ENCODE data around the gene SH3D19. TPM values are rescaled to one million over a fixed set of nuclear protein-coding genes. Genes with fewer than 3 reads are reported as not detected.

The SH3D19 gene
- total RNA-seq, 4 donors from 2014 or later, result 269 to 357 (median 314) TPM

DNA sequence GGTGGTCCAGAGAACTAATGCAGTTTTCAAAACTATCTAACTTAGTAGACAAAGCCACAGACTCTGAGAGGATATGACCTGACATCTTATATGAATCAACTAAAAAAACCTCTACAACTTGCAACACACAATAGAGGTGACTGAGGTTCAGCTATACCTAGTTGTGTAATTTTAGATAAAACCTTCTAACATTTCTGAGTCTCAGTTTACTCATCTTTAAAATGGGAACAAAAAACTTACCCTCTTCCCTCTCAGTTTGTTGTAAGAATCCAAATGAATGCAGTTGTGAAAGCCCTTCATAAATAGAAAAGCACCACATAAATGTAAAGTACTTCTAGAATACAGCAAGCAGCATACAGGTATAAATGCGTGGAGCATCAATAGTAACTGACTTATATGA lies 5.9 kb downstream of the SH3D19 start:
- TF ChIP-seq, protein P1, sequence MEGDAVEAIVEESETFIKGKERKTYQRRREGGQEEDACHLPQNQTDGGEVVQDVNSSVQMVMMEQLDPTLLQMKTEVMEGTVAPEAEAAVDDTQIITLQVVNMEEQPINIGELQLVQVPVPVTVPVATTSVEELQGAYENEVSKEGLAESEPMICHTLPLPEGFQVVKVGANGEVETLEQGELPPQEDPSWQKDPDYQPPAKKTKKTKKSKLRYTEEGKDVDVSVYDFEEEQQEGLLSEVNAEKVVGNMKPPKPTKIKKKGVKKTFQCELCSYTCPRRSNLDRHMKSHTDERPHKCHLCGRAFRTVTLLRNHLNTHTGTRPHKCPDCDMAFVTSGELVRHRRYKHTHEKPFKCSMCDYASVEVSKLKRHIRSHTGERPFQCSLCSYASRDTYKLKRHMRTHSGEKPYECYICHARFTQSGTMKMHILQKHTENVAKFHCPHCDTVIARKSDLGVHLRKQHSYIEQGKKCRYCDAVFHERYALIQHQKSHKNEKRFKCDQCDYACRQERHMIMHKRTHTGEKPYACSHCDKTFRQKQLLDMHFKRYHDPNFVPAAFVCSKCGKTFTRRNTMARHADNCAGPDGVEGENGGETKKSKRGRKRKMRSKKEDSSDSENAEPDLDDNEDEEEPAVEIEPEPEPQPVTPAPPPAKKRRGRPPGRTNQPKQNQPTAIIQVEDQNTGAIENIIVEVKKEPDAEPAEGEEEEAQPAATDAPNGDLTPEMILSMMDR (IDR thresholded peaks at IDR 0.05; ENCODE audit: low read depth), result no peak

DNA sequence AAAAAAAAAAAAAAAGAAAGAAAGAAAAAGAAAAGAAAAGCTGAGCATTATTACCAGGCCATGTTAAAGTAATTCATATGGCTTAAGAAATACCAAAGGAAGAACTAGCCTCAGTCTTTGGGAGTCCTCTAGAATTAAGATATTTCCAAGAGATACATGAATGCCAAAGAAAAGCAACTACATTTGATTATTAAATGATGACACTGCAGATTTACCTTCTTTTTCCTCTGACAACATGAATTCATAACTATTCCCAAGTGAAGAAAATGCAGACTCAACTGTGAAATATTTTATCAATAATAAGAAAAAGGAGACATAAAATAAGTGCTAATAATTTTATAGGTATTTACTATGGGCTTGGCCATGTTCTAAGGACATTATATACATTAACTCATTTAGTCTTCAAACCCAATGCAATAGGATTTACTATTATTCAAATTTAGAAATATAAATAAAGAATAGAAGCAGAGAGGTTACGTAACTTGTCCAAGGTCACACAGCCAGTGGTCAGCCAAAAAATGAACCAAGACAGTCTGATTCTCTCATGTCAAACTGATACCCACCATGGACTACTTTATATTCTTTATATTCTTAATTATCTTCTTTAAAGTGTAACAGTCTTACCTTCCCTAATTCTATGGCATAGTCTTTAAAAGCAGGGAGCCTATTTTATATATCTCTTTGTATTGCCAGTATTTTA lies 6.9 kb downstream of the SH3D19 start:
- TF ChIP-seq, protein P1 (IDR thresholded peaks at IDR 0.05; ENCODE audit: low read depth), result no peak

DNA sequence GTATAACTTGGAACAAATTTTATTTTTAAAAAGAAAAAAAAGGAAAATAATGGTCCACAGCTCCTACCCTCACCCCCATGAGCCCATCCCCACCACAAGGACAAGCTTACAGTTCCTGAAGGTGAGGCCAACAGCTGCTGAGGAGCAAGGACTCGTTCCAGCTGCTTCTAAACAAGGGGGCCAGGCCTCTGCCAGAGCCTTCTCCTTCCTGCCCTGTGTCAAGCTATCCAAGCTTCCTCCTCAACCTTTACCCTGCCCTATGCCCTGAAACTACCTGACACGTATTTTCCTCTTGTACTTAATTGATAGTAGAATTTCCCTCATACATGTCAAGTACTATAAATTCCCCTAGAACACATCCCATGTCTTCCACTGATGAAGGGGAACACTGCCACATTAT lies 8.8 kb downstream of the SH3D19 start:
- TF ChIP-seq, protein P1 (IDR thresholded peaks at IDR 0.05; ENCODE audit: low read depth), result no peak

DNA sequence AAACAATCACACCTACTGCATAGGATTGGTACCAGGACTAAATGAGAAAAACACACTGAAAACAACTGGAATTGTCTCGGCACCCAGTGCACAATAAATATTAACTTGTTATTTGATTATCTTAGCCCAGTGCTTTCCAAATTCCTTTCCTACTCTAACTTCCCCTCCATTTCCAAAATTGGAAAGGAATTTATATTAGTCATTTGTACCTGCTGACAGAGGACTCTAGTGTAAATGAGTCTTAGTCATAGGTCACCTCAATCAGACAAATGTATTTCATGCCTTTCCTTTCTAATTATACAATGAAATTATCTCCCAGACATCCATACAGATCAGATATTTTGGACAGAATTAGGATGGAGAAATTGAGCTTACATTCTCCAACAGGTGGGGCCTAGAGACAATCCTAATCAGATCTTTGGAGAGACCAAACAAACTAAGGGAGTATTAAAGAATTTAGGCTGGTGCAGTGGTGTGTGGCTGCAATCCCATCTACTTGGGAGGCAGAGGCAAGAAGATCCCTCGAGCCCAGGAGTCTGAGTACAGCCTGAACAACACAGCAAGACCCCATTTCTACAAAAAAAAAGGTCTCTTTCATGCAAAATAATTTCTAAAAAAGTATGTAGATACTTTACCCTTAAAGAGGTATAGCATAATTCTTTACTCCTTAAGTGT lies 10.1 kb downstream of the SH3D19 start:
- TF ChIP-seq, protein P1 (IDR thresholded peaks at IDR 0.05; ENCODE audit: low read depth), result no peak

DNA sequence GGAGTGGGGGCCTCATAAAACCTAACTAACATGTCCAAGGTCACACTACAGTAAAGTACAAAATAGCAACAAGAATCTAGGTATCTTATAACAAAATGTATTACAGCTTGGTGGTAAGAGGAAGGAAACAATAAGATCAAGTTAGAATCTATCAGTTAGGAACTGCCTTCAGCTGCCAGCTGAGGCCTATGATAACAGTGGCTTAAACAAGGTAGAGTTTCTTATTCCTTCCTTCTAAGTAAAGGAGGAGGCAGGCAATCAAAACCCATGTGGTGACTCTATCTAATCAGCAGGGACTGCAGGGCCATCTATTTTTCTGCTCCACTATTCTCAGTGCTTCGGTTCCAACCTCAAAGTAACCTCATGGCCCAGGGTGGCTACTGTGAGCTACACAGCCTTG lies 10.9 kb downstream of the SH3D19 start:
- TF ChIP-seq, protein P1 (IDR thresholded peaks at IDR 0.05; ENCODE audit: low read depth), result no peak

DNA sequence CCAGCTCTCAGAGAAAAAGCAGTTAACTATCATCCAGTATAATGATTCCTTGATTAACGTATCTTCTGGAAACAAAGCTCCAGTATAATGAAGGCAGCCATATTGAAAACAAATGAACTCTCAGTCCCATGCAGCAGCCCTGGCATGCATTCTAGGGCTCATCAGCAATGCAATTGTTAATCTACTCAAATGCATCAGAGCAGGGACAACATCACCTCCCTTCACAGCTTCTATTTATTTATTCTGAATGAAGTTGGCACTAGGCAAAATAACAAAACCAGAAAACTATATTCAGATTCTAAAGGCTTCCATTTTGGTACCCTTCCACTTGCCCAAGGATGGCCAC lies 11.4 kb downstream of the SH3D19 start:
- TF ChIP-seq, protein P1 (IDR thresholded peaks at IDR 0.05; ENCODE audit: low read depth), result no peak

DNA sequence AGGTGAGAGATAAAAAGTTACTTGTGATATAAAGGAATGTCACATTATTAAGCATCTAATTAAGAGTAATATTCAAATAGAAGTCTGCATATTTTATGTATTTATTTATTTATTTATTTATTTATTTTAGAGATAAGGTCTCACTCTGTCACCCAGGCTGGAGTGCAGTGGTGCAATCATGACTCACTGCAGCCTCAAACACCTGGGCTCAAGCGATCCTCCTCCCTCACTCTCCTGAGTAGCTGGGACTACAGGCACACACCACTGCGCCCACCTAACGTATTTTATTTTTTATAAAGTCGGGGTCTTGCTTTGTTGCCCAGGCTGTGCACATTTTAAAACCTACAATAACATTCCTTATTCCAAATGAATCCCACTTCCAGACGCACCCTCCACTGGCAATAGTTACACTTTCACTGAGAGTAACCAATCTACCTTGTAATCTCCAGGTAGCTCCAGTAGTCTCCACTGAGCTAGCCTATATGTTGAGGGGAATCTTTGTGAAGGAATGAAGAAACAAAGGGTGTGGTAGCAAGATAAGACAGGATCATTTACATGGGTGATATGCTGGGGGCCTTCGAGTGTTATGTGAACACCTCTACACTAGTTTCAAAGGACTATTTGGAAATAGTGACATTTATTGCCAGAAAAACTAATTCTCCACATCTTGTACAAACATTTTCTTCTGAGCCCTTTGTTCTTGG lies 11.9 kb downstream of the SH3D19 start:
- TF ChIP-seq, protein P1 (IDR thresholded peaks at IDR 0.05; ENCODE audit: low read depth), result no peak
